Activated naive CD8-positive, alpha-beta T cell treated with anti-CD3 and anti-CD28 coated beads, Interleukin-2, amount 10 ng/mL, durations not matched to agents 7 days and 5 days (primary cell): ENCODE results near the gene ZNF764. TPM values are rescaled to one million over a fixed set of nuclear protein-coding genes. Genes with fewer than 3 reads are reported as not detected.
"Not testable (repeated sequence)": the region's sequence is repeated elsewhere in the genome, so short reads cannot be mapped to it uniquely, and the experiment has no call there.

ENCODE experiments used
- ATAC-seq: fragments of 150-1000 bp; cut with Tn5 transposase; one replicate; pipeline ENCODE4 v1.10.0; 2021; ENCODE audit warnings: low read depth, moderate library complexity
- POLR2A ChIA-PET: fragments of 350-600 bp; sonication (Branson Sonifier 250); formaldehyde crosslinking; loops from one replicate; lab custom pipeline; 2021; ENCODE audit warnings: antibody characterized with exemption; lab: Charles Lee
- DNase-seq: peaks from one replicate; pipeline ENCODE4 v3.0.0; 2021
- H3K27ac Mint-ChIP-seq: one replicate; pipeline ENCODE4 v1.8.0; 2022; ENCODE audit warnings: mild to moderate bottlenecking, mixed read lengths
- H3K27me3 Mint-ChIP-seq: one replicate; pipeline ENCODE4 v1.8.0; 2022; ENCODE audit warnings: mild to moderate bottlenecking, moderate library complexity, mixed read lengths
- H3K36me3 Mint-ChIP-seq: one replicate; pipeline ENCODE4 v1.8.0; 2021; ENCODE audit warnings: mild to moderate bottlenecking, mixed read lengths
- H3K4me1 Mint-ChIP-seq: one replicate; pipeline ENCODE4 v1.8.0; 2021; ENCODE audit warnings: mixed read lengths
- H3K4me3 Mint-ChIP-seq: one replicate; pipeline ENCODE4 v1.8.0; 2022; ENCODE audit warnings: mild to moderate bottlenecking, moderate library complexity, mixed read lengths
- H3K9me3 Mint-ChIP-seq: one replicate; pipeline ENCODE4 v1.8.0; 2021; ENCODE audit warnings: mixed read lengths
- total RNA-seq, 2 experiments: library from RNA; stranded (reverse); gene quantifications; one replicate each; pipeline ENCODE4 v1.2.3, GENCODE V29; 2021

Gene ZNF764
- total RNA-seq, result 10 to 100 TPM; 20.9 to 23.3 TPM

GRCh38 chr16:30557957-30558788 is at the start of gene ZNF764:
ZNF764 (minus strand) TSS chr16:30558374; CDS start chr16:30558182, 192 bp downstream.
- ATAC-seq, result peak; percentile 97
- Mint-ChIP-seq H3K27me3 (no peaks in the 10 kb centered on the region), H3K27ac (peak within 1 kb of the TSS; percentile 91), H3K4me1 (peaks cover 34% of the 10 kb centered on the region), H3K36me3 (peaks cover 15% of the 10 kb centered on the region), H3K4me3 (peak within 1 kb of the TSS; percentile 90), H3K9me3 (no peaks in the 10 kb centered on the region)
- DNase-seq, result peak; percentile 94
- POLR2A ChIA-PET, result interaction anchor here (0.6 to 3.5 kb wide), 19 partner anchors 10 to 478 kb away, joined by 3 to 131 read pairs (median 5); partner anchors contain the start of genes CORO1A, DCTPP1, FBRS and ZNF688

GRCh38 chr16:30606004-30606403 is 47.8 kb upstream of the ZNF764 start:
- ATAC-seq (no peak), DNase-seq (no peak)
- H3K4me1 Mint-ChIP-seq, result peaks cover 23% of the 10 kb centered on the region
- H3K27ac Mint-ChIP-seq, result no peak overlapping the region
- H3K27me3 Mint-ChIP-seq, result no peaks in the 10 kb centered on the region
- H3K9me3 Mint-ChIP-seq, result no peaks in the 10 kb centered on the region
- peaks cover 25% of the 10 kb centered on the region for H3K36me3 Mint-ChIP-seq
- H3K4me3 Mint-ChIP-seq, result no peak overlapping the region
- POLR2A ChIA-PET, result interaction anchor here (0.7 to 2.3 kb wide), 3 partner anchors 20 to 230 kb away, joined by 3 to 8 read pairs (median 5); partner anchors contain the start of gene ZNF688

- ATAC-seq, result no peak
- POLR2A ChIA-PET, result interaction anchor here (0.7 to 2.3 kb wide), 3 partner anchors 19 to 231 kb away, joined by 3 to 8 read pairs (median 5); partner anchors contain the start of gene ZNF688
- no peak for DNase-seq
- Mint-ChIP-seq H3K36me3 (peaks cover 24% of the 10 kb centered on the region), H3K27me3 (no peaks in the 10 kb centered on the region), H3K4me3 (no peak overlapping the region), H3K27ac (no peak overlapping the region), H3K9me3 (no peaks in the 10 kb centered on the region), H3K4me1 (peaks cover 18% of the 10 kb centered on the region)
Observed at GRCh38 chr16:30605158-30605557, 47.0 kb upstream of the ZNF764 start.

- DNase-seq, result no peak
- Mint-ChIP-seq H3K27me3 (no peaks in the 10 kb centered on the region), H3K4me3 (no peak overlapping the region), H3K4me1 (peaks cover 18% of the 10 kb centered on the region), H3K9me3 (no peaks in the 10 kb centered on the region), H3K27ac (no peak overlapping the region), H3K36me3 (peaks cover 23% of the 10 kb centered on the region)
- ATAC-seq, result no peak
- POLR2A ChIA-PET, result no interaction called here
Observed at GRCh38 chr16:30604316-30604947, 46.3 kb upstream of the ZNF764 start.

- Mint-ChIP-seq H3K36me3 (peaks cover 23% of the 10 kb centered on the region), H3K27ac (no peak overlapping the region), H3K4me1 (peaks cover 14% of the 10 kb centered on the region), H3K9me3 (no peaks in the 10 kb centered on the region), H3K27me3 (no peaks in the 10 kb centered on the region), H3K4me3 (no peak overlapping the region)
- no peak for ATAC-seq
- no peak for DNase-seq
- POLR2A ChIA-PET, result no interaction called here
Observed at GRCh38 chr16:30603945-30604315, 45.8 kb upstream of the ZNF764 start.

- Mint-ChIP-seq H3K9me3 (no peaks in the 10 kb centered on the region), H3K4me1 (peaks cover 11% of the 10 kb centered on the region), H3K36me3 (peaks cover 22% of the 10 kb centered on the region), H3K27ac (no peak overlapping the region), H3K27me3 (no peaks in the 10 kb centered on the region), H3K4me3 (no peak overlapping the region)
- POLR2A ChIA-PET, result interaction anchor here (1.1 to 1.3 kb wide), 2 partner anchors 29 to 67 kb away, joined by 3 read pairs; no protein-coding TSS in a partner anchor
- DNase-seq (no peak), ATAC-seq (no peak)
Observed at GRCh38 chr16:30602616-30603277, 44.6 kb upstream of the ZNF764 start.

GRCh38 chr16:30601966-30602365 is 43.8 kb upstream of the ZNF764 start:
- DNase-seq (no peak), ATAC-seq (no peak)
- H3K4me1 Mint-ChIP-seq, result peaks cover 8% of the 10 kb centered on the region
- H3K27me3 Mint-ChIP-seq, result no peaks in the 10 kb centered on the region
- POLR2A ChIA-PET, result interaction anchor here (1.1 to 1.3 kb wide), 2 partner anchors 30 to 66 kb away, joined by 3 read pairs; no protein-coding TSS in a partner anchor
- no peaks in the 10 kb centered on the region for H3K9me3 Mint-ChIP-seq
- no peak overlapping the region for H3K4me3 Mint-ChIP-seq
- peaks cover 18% of the 10 kb centered on the region for H3K36me3 Mint-ChIP-seq
- peak overlapping the region; percentile 32 for H3K27ac Mint-ChIP-seq

- DNase-seq, result no peak
- H3K4me3 Mint-ChIP-seq, result no peak overlapping the region
- no peaks in the 10 kb centered on the region for H3K9me3 Mint-ChIP-seq
- peaks cover 8% of the 10 kb centered on the region for H3K4me1 Mint-ChIP-seq
- POLR2A ChIA-PET, result interaction anchor here (0.6 to 1.2 kb wide), 2 partner anchors 29 to 167 kb away, joined by 3 read pairs; partner anchors contain the start of gene ZNF688
- no peak for ATAC-seq
- no peaks in the 10 kb centered on the region for H3K27me3 Mint-ChIP-seq
- H3K36me3 Mint-ChIP-seq, result peaks cover 11% of the 10 kb centered on the region
- H3K27ac Mint-ChIP-seq, result no peak overlapping the region
Observed at GRCh38 chr16:30600929-30601328, 42.8 kb upstream of the ZNF764 start.

GRCh38 chr16:30600215-30600614 is 42.0 kb upstream of the ZNF764 start:
- ATAC-seq (no peak), DNase-seq (no peak)
- Mint-ChIP-seq H3K27ac (no peak overlapping the region), H3K36me3 (peaks cover 9% of the 10 kb centered on the region), H3K27me3 (no peaks in the 10 kb centered on the region), H3K4me3 (no peak overlapping the region), H3K9me3 (no peaks in the 10 kb centered on the region), H3K4me1 (peaks cover 8% of the 10 kb centered on the region)
- POLR2A ChIA-PET, result interaction anchor here (1.2 kb wide), 1 partner anchor 28 kb away, joined by 3 read pairs; the partner anchor contains the start of gene ZNF688

- Mint-ChIP-seq H3K9me3 (no peaks in the 10 kb centered on the region), H3K27me3 (no peaks in the 10 kb centered on the region), H3K27ac (no peak overlapping the region), H3K4me1 (peaks cover 1% of the 10 kb centered on the region), H3K4me3 (no peak overlapping the region), H3K36me3 (peaks cover 7% of the 10 kb centered on the region)
- DNase-seq, result no peak
- ATAC-seq, result no peak
- POLR2A ChIA-PET, result no interaction called here
Observed at GRCh38 chr16:30592871-30593270, 34.7 kb upstream of the ZNF764 start.

GRCh38 chr16:30590869-30591268 is 32.7 kb upstream of the ZNF764 start:
- H3K36me3 Mint-ChIP-seq, result peaks cover 15% of the 10 kb centered on the region
- not testable (repeated sequence) for H3K27me3 Mint-ChIP-seq, H3K27ac Mint-ChIP-seq, DNase-seq, H3K4me3 Mint-ChIP-seq, H3K9me3 Mint-ChIP-seq, ATAC-seq
- POLR2A ChIA-PET, result interaction anchor here (0.7 to 1.1 kb wide), 3 partner anchors 29 to 513 kb away, joined by 3 read pairs; no protein-coding TSS in a partner anchor
- peaks cover 12% of the 10 kb centered on the region for H3K4me1 Mint-ChIP-seq

- POLR2A ChIA-PET, H3K27ac Mint-ChIP-seq, ATAC-seq, H3K27me3 Mint-ChIP-seq, H3K4me3 Mint-ChIP-seq, DNase-seq, H3K9me3 Mint-ChIP-seq: not testable (repeated sequence)
- peaks cover 15% of the 10 kb centered on the region for H3K4me1 Mint-ChIP-seq
- H3K36me3 Mint-ChIP-seq, result peaks cover 15% of the 10 kb centered on the region
Observed at GRCh38 chr16:30589582-30589981, 31.4 kb upstream of the ZNF764 start.

- H3K4me1 Mint-ChIP-seq, result peaks cover 20% of the 10 kb centered on the region
- no peaks in the 10 kb centered on the region for H3K27me3 Mint-ChIP-seq
- DNase-seq, result no peak
- H3K9me3 Mint-ChIP-seq, result no peaks in the 10 kb centered on the region
- no peak overlapping the region for H3K27ac Mint-ChIP-seq
- peaks cover 15% of the 10 kb centered on the region for H3K36me3 Mint-ChIP-seq
- POLR2A ChIA-PET, result interaction anchor here (0.6 kb wide), 1 partner anchor 102 kb away, joined by 4 read pairs; no protein-coding TSS in a partner anchor
- no peak for ATAC-seq
- H3K4me3 Mint-ChIP-seq, result no peak overlapping the region
Observed at GRCh38 chr16:30588651-30589050, 30.5 kb upstream of the ZNF764 start.
